Body of pancreas (tissue), 4 donors: ENCODE data around the gene ABHD12B.

Source experiments
- POLR2A ChIP-seq, 3 donors: fragments of 450-650 bp; IDR thresholded peaks; one replicate each; pipeline ENCODE4 v1.6.1; 2016; ENCODE audit warnings: antibody characterized with exemption in 3 of 3, mild to moderate bottlenecking in 2 of 3
- TF ChIP-seq, protein P1 (sequence below), 7 experiments: fragments of 450-650 bp in 4 of 7; fragments of 200-600 bp in 3 of 7; sonication (generic) in 3 of 7; IDR thresholded peaks; one replicate each; pipeline ENCODE4 v1.5.1; 2016 to 2019; ENCODE audit warnings: antibody characterized with exemption in 7 of 7

- TF ChIP-seq, protein P1, sequence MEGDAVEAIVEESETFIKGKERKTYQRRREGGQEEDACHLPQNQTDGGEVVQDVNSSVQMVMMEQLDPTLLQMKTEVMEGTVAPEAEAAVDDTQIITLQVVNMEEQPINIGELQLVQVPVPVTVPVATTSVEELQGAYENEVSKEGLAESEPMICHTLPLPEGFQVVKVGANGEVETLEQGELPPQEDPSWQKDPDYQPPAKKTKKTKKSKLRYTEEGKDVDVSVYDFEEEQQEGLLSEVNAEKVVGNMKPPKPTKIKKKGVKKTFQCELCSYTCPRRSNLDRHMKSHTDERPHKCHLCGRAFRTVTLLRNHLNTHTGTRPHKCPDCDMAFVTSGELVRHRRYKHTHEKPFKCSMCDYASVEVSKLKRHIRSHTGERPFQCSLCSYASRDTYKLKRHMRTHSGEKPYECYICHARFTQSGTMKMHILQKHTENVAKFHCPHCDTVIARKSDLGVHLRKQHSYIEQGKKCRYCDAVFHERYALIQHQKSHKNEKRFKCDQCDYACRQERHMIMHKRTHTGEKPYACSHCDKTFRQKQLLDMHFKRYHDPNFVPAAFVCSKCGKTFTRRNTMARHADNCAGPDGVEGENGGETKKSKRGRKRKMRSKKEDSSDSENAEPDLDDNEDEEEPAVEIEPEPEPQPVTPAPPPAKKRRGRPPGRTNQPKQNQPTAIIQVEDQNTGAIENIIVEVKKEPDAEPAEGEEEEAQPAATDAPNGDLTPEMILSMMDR (IDR thresholded peaks at IDR 0.05): no peak
- no peak for TF ChIP-seq POLR2A (IDR thresholded peaks at IDR 0.05)
Observed at GRCh38 chr14:50910495-50911420, 38.9 kb downstream of the ABHD12B start.
